ENCODE measurements around the gene MAD1L1.

DNA sequence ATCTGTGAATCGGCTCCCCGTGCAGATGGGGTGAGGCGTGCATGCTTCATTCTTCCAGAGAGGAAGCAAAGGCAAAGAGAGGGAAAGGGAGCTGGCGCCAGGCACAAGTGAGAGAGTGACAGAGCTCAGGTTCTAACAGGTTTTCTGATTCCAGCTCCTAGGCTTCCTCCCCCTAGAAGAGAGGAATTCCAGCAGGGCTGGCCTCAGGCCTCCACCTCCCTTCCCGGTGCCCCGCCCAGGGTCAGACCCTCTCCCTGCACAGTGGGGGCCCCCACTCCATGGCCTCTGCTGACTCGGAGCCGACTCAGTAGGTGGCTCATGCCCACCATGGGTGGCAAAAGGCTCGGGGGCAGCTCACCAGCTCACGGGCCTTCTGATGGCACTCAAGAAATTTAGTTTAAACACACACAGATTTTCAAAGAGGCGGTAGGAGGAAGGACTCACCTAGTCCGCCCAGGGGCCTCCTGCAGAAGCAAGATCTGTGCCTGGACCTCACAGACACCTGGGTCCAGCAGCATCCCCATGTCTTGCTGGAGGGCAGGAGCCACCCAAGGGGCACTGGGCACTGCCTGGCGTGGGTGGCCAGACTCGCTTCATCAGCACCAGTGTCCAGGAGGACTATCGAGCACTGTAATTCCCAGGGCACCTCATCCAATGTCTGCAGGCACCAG, 183.5 kb downstream of the MAD1L1 start:
- no peak for TF ChIP-seq POLR2A (IDR thresholded peaks at IDR 0.05; ENCODE audit: insufficient read depth in 1 of 2, low read depth in 2 of 2, low read length in 2 of 2)
- TF ChIP-seq ZBTB1 (CRISPR knock-in tag; IDR thresholded peaks at IDR 0.05; ENCODE audit: borderline replicate concordance), result no peak
- TF ChIP-seq, protein P1, sequence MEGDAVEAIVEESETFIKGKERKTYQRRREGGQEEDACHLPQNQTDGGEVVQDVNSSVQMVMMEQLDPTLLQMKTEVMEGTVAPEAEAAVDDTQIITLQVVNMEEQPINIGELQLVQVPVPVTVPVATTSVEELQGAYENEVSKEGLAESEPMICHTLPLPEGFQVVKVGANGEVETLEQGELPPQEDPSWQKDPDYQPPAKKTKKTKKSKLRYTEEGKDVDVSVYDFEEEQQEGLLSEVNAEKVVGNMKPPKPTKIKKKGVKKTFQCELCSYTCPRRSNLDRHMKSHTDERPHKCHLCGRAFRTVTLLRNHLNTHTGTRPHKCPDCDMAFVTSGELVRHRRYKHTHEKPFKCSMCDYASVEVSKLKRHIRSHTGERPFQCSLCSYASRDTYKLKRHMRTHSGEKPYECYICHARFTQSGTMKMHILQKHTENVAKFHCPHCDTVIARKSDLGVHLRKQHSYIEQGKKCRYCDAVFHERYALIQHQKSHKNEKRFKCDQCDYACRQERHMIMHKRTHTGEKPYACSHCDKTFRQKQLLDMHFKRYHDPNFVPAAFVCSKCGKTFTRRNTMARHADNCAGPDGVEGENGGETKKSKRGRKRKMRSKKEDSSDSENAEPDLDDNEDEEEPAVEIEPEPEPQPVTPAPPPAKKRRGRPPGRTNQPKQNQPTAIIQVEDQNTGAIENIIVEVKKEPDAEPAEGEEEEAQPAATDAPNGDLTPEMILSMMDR (CRISPR knock-in tag; IDR thresholded peaks at IDR 0.05), result no peak
- TF ChIP-seq, protein P2, sequence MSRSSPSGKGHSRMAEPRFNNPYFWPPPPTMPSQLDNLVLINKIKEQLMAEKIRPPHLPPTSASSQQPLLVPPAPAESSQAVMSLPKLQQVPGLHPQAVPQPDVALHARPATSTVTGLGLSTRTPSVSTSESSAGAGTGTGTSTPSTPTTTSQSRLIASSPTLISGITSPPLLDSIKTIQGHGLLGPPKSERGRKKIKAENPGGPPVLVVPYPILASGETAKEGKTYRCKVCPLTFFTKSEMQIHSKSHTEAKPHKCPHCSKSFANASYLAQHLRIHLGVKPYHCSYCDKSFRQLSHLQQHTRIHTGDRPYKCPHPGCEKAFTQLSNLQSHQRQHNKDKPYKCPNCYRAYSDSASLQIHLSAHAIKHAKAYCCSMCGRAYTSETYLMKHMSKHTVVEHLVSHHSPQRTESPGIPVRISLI (CRISPR knock-in tag; IDR thresholded peaks at IDR 0.05; ENCODE audit: borderline replicate concordance), result no peak
- TF ChIP-seq ZNF274 (CRISPR knock-in tag; IDR thresholded peaks at IDR 0.05), result no peak
- TF ChIP-seq ZNF550 (CRISPR knock-in tag; IDR thresholded peaks at IDR 0.05; ENCODE audit: borderline replicate concordance), result no peak
- TF ChIP-seq, protein P3, sequence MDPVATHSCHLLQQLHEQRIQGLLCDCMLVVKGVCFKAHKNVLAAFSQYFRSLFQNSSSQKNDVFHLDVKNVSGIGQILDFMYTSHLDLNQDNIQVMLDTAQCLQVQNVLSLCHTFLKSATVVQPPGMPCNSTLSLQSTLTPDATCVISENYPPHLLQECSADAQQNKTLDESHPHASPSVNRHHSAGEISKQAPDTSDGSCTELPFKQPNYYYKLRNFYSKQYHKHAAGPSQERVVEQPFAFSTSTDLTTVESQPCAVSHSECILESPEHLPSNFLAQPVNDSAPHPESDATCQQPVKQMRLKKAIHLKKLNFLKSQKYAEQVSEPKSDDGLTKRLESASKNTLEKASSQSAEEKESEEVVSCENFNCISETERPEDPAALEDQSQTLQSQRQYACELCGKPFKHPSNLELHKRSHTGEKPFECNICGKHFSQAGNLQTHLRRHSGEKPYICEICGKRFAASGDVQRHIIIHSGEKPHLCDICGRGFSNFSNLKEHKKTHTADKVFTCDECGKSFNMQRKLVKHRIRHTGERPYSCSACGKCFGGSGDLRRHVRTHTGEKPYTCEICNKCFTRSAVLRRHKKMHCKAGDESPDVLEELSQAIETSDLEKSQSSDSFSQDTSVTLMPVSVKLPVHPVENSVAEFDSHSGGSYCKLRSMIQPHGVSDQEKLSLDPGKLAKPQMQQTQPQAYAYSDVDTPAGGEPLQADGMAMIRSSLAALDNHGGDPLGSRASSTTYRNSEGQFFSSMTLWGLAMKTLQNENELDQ (CRISPR knock-in tag; IDR thresholded peaks at IDR 0.05; ENCODE audit: borderline replicate concordance), result no peak
- TF ChIP-seq ZKSCAN8 (CRISPR knock-in tag; IDR thresholded peaks at IDR 0.05; ENCODE audit: borderline replicate concordance), result no peak
- TF ChIP-seq ZC3H4 (CRISPR knock-in tag; IDR thresholded peaks at IDR 0.05; ENCODE audit: borderline replicate concordance), result no peak
- TF ChIP-seq, protein P4, sequence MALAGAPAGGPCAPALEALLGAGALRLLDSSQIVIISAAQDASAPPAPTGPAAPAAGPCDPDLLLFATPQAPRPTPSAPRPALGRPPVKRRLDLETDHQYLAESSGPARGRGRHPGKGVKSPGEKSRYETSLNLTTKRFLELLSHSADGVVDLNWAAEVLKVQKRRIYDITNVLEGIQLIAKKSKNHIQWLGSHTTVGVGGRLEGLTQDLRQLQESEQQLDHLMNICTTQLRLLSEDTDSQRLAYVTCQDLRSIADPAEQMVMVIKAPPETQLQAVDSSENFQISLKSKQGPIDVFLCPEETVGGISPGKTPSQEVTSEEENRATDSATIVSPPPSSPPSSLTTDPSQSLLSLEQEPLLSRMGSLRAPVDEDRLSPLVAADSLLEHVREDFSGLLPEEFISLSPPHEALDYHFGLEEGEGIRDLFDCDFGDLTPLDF (CRISPR knock-in tag; IDR thresholded peaks at IDR 0.05), result no peak

Measured in HepG2 (cell line).